Fibroblast of skin of right biceps (primary cell): ENCODE data around the gene NUAK1.

Source experiments
- DNase-seq: peaks from one replicate; pipeline ENCODE4 v3.0.0-alpha.2; 2013

The NUAK1 gene

GRCh38 chr12:106080791-106081170 lies 58.0 kb downstream of the NUAK1 start:
- peak; percentile 77 for DNase-seq

GRCh38 chr12:106080041-106080790 lies 58.5 kb downstream of the NUAK1 start:
- DNase-seq: peak; percentile 94

GRCh38 chr12:106079148-106079738 lies 59.5 kb downstream of the NUAK1 start:
- DNase-seq: no peak

- DNase-seq: peak; percentile 71
These were observed 60.3 kb downstream of the NUAK1 start for GRCh38 chr12:106078358-106079010.

GRCh38 chr12:106074706-106075392 lies 63.9 kb downstream of the NUAK1 start:
- DNase-seq: peak; percentile 89

GRCh38 chr12:106074361-106074705 lies 64.4 kb downstream of the NUAK1 start:
- no peak for DNase-seq

GRCh38 chr12:106073179-106073578 lies 65.6 kb downstream of the NUAK1 start:
- DNase-seq: no peak

GRCh38 chr12:106072751-106073150 lies 66.0 kb downstream of the NUAK1 start:
- DNase-seq: no peak

GRCh38 chr12:106071686-106072085 lies 67.1 kb downstream of the NUAK1 start:
- peak; percentile 59 for DNase-seq

GRCh38 chr12:106070611-106071010 lies 68.1 kb downstream of the NUAK1 start:
- no peak for DNase-seq

- no peak for DNase-seq
These were observed 68.6 kb downstream of the NUAK1 start for GRCh38 chr12:106070147-106070546.

GRCh38 chr12:106068296-106068695 lies 70.5 kb downstream of the NUAK1 start:
- no peak for DNase-seq

GRCh38 chr12:106067606-106068205 lies 71.0 kb downstream of the NUAK1 start:
- no peak for DNase-seq

- DNase-seq: no peak
These were observed 71.9 kb downstream of the NUAK1 start for GRCh38 chr12:106066726-106067325.

GRCh38 chr12:106066051-106066705 lies 72.6 kb downstream of the NUAK1 start:
- peak; percentile 48 for DNase-seq

GRCh38 chr12:106065506-106065905 lies 73.2 kb downstream of the NUAK1 start:
- no peak for DNase-seq

- no peak for DNase-seq
These were observed 74.1 kb downstream of the NUAK1 start for GRCh38 chr12:106064721-106065021.

GRCh38 chr12:106063826-106064720 lies 74.7 kb downstream of the NUAK1 start:
- DNase-seq: no peak

GRCh38 chr12:106062693-106063092 lies 76.1 kb downstream of the NUAK1 start:
- no peak for DNase-seq

- peak; percentile 59 for DNase-seq
These were observed 80.2 kb downstream of the NUAK1 start for GRCh38 chr12:106058256-106059182.
